ES-I3 (cell line): ENCODE results near the gene RBM26.
A peak's percentile ranks its signal among the peaks of the same experiment; 100 is the strongest.

Source experiments
- H3K36me3 ChIP-seq: 2 replicates; pipeline ENCODE4 v1.6.1; 2013; ENCODE audit warnings: mild to moderate bottlenecking, low read length, control low read depth, moderate library complexity; ENCODE audit not compliant: insufficient read depth
- H3K4me1 ChIP-seq: 2 replicates; pipeline ENCODE4 v1.6.1; 2013; ENCODE audit warnings: mild to moderate bottlenecking, control low read depth, low read length; ENCODE audit not compliant: insufficient read depth
- H3K9ac ChIP-seq: 2 replicates; pipeline ENCODE4 v1.6.1; 2013; ENCODE audit warnings: low read depth, mild to moderate bottlenecking, low read length, moderate library complexity
- H3K9me3 ChIP-seq: 2 replicates; pipeline ENCODE4 v1.6.1; 2013; ENCODE audit warnings: mild to moderate bottlenecking, low read length, moderate library complexity; ENCODE audit not compliant: control insufficient read depth, insufficient read depth

RBM26 gene

DNA sequence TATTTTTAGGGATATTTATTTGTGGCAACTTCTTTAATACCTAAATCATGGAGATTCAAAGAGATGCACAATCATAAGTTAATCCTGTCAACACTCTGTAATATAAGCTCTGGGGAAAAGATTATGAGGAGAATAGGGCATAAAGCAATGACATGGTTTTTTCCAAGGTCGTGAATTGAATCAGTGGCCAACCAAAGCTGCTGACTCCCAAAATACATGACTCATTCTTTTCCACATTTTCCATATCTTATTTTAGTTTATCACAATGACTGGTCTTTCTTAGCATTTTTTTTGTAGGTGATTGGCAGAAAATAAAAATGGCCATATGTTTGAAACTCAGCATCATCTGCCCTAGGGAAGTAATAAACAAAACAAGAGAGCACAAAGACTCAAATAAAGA is 28.5 kb upstream of the RBM26 start:
- Histone ChIP-seq H3K9ac (no peak overlapping the region), H3K36me3 (no peaks in the 10 kb centered on the region), H3K4me1 (no peaks in the 10 kb centered on the region), H3K9me3 (no peaks in the 10 kb centered on the region)

- no peak overlapping the region for H3K9ac ChIP-seq
Observed at GRCh38 chr13:79432992-79433391, 26.9 kb upstream of the RBM26 start.

GRCh38 chr13:79432086-79432485 is 26.0 kb upstream of the RBM26 start:
- no peaks in the 10 kb centered on the region for H3K9me3 ChIP-seq
- no peaks in the 10 kb centered on the region for H3K4me1 ChIP-seq
- H3K36me3 ChIP-seq: no peaks in the 10 kb centered on the region
- H3K9ac ChIP-seq: no peak overlapping the region

More at GRCh38 chr13:79432992-79433391, 26.9 kb upstream of the RBM26 start:
- Histone ChIP-seq H3K9me3 (no peaks in the 10 kb centered on the region), H3K4me1 (no peaks in the 10 kb centered on the region), H3K36me3 (no peaks in the 10 kb centered on the region)

DNA sequence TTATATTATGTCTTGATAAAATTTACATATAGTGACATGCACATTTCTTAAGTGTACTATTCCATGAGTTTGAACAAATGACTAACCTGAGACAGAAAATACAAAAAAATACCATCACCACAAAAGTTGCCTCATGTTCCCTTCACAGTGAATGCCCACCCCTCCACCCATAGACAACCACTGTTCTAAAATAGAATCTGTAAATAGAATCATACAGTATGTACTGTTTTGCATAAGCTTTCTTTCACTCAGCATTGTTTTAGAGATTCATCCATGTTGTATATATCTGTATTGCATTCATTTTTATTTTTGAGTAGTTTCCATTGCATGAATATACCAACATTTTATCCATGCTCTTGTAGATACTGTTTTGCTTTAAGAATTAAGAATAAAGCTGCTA is 23.3 kb upstream of the RBM26 start:
- no peaks in the 10 kb centered on the region for H3K36me3 ChIP-seq
- H3K9me3 ChIP-seq: no peaks in the 10 kb centered on the region
- no peak overlapping the region for H3K9ac ChIP-seq
- H3K4me1 ChIP-seq: no peaks in the 10 kb centered on the region

- Histone ChIP-seq H3K9ac (no peak overlapping the region), H3K9me3 (no peaks in the 10 kb centered on the region), H3K36me3 (no peaks in the 10 kb centered on the region), H3K4me1 (no peaks in the 10 kb centered on the region)
Observed at GRCh38 chr13:79427883-79428282, 21.8 kb upstream of the RBM26 start.

- no peaks in the 10 kb centered on the region for H3K9me3 ChIP-seq
- no peak overlapping the region for H3K9ac ChIP-seq
- H3K36me3 ChIP-seq: no peaks in the 10 kb centered on the region
- no peaks in the 10 kb centered on the region for H3K4me1 ChIP-seq
Observed at GRCh38 chr13:79427265-79427664, 21.2 kb upstream of the RBM26 start.

DNA sequence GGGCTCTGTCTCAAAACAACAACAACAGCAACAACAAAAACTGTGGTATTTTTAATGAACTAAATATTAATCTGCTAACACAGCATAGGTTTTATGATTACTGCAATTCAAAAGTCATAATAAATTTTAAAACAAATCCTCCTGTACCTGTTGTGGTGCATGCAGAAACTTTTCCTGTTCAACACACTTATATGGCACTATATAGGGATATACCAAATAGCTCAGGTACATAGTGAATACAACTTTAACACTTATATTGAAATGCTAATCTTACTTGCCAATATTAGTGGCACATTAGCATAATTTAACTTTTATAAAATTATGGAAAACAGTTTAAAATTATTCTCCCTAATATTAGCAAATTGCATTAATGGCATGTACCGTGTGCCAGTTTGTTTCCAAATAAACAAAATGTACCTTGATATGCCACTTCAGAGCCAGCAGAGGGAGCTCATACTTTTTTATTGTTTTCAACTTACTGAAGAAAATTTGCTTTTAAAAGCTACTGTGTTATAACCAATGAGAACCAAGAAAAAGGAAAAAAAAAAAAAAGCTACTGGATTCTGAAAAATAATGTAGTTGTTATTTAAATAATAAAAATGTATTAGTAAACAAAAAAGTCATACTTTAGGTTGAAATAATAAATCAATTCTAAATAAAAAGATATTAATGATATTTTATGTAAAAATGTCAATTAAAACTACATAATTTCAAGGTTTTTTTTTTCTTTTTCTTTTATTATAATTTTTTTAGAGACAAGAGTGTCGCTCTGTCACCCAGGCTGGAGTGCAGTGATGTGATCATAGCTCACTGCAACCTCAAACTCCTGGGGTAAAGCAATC is 18.0 kb upstream of the RBM26 start:
- Histone ChIP-seq H3K9ac (no peak overlapping the region), H3K9me3 (no peaks in the 10 kb centered on the region), H3K4me1 (0 out of 2 replicates have a peak, but pooled peaks cover 4% of the 10 kb centered on the region), H3K36me3 (no peaks in the 10 kb centered on the region)

DNA sequence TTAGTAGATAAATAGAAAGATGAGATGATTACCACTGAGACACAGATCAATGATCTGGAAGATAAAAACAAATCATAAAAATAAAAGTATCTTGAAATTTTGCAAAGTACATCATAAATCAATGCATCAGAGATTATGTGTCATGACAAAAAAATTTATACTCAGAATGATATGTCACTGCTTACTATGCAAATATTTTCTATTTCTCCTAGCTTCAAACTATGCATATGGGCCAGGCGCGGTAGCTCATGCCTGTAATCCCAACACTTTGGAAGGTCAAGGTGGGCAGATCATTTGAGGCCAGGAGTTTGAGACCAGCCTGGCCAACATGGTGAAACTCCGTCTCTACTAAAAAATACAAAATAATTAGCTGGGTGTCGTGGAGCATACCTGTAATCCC is 17.3 kb upstream of the RBM26 start:
- H3K9ac ChIP-seq: no peak overlapping the region
- H3K4me1 ChIP-seq: 0 out of 2 replicates have a peak, but pooled peaks cover 4% of the 10 kb centered on the region
- H3K9me3 ChIP-seq: no peaks in the 10 kb centered on the region
- H3K36me3 ChIP-seq: no peaks in the 10 kb centered on the region

GRCh38 chr13:79419365-79419764 is 13.3 kb upstream of the RBM26 start:
- Histone ChIP-seq H3K36me3 (no peaks in the 10 kb centered on the region), H3K4me1 (0 out of 2 replicates have a peak, but pooled peaks cover 4% of the 10 kb centered on the region), H3K9me3 (no peaks in the 10 kb centered on the region), H3K9ac (no peak overlapping the region)

GRCh38 chr13:79417741-79418140 is 11.7 kb upstream of the RBM26 start:
- no peaks in the 10 kb centered on the region for H3K9me3 ChIP-seq

GRCh38 chr13:79413521-79413920 is 7.5 kb upstream of the RBM26 start:
- Histone ChIP-seq H3K9me3 (no peaks in the 10 kb centered on the region), H3K9ac (no peak overlapping the region), H3K36me3 (no peaks in the 10 kb centered on the region), H3K4me1 (no peaks in the 10 kb centered on the region)

More at GRCh38 chr13:79417741-79418140, 11.7 kb upstream of the RBM26 start:
- Histone ChIP-seq H3K36me3 (no peaks in the 10 kb centered on the region), H3K9ac (no peak overlapping the region), H3K4me1 (0 out of 2 replicates have a peak, but pooled peaks cover 4% of the 10 kb centered on the region)

- no peak overlapping the region for H3K9ac ChIP-seq
- no peaks in the 10 kb centered on the region for H3K9me3 ChIP-seq
Observed at GRCh38 chr13:79409828-79410227, 3.8 kb upstream of the RBM26 start.

GRCh38 chr13:79407349-79407979 is 1.4 kb upstream of the RBM26 start:
- peaks cover 8% of the 10 kb centered on the region for H3K4me1 ChIP-seq
- no peaks in the 10 kb centered on the region for H3K9me3 ChIP-seq
- H3K36me3 ChIP-seq: no peaks in the 10 kb centered on the region; the same call in 1 of the 2 replicates
- no peak overlapping the region for H3K9ac ChIP-seq

More at GRCh38 chr13:79409828-79410227, 3.8 kb upstream of the RBM26 start:
- Histone ChIP-seq H3K36me3 (no peaks in the 10 kb centered on the region), H3K4me1 (no peaks in the 10 kb centered on the region; the same call in 1 of the 2 replicates)

- Histone ChIP-seq H3K4me1 (peaks cover 12% of the 10 kb centered on the region), H3K9me3 (no peaks in the 10 kb centered on the region), H3K36me3 (no peaks in the 10 kb centered on the region; the same call in 1 of the 2 replicates), H3K9ac (peak overlapping the region; percentile 88)
Observed at GRCh38 chr13:79406597-79406908, 498 bp upstream of the RBM26 start.

DNA sequence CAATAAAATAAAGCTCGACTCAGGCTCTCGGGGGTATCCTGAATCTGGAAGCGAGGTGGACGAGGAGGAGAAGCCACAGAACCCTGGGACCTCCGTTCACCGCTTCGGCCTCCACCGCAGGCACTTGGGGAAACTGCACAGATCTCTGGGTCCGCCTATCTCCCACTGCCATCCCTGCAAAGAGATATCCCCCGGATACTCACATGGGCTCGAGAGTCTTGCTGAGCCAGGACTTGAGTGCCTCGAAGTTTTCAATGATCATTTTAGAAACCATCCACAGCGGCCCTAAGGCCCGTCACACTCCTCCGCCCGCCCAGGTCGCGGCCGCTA is 589 bp downstream of the RBM26 start:
- H3K36me3 ChIP-seq: no peaks in the 10 kb centered on the region; the same call in 1 of the 2 replicates
- peak overlapping the region; percentile 88 for H3K9ac ChIP-seq
- H3K4me1 ChIP-seq: peaks cover 12% of the 10 kb centered on the region
- no peaks in the 10 kb centered on the region for H3K9me3 ChIP-seq
